ENCODE data around the gene POLR2H.

Gene POLR2H

DNA sequence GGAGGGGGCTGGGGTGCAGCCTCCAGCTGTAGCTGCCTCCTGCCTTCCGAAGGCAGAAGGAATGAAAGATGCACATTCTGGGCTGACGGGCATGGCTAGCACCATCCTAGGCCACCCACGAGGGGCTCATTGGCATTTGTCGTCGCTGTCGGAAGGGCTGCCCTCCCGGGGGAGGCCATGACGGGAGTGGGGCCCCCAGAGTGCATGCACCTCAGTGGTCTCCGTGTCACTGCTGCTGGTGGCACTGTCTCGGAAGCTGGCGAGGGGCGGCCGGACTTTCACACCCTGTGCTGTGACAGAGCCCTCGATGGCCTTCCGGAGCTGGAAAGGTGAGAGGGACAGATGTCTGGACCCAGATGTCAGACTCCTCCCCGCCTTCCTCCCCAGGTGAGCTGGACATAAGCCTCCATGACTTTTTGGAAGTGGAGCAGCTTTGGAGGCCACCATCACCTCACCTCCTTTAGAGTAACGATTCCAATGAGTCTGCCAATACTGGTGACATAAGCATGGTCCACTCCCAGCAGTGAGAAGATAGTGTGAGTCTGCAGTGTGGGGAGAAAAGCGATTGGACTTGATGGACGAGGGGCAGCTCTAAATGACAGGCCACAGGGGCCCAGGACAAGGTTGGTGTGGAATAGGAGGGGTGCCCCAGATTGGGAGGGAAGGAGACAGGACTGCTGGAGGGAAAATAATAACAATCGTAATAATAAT, 14.9 kb upstream of the POLR2H start:
- no peaks in the 10 kb centered on the region for H3K9me3 ChIP-seq (ENCODE audit: insufficient read depth, low read length, severe bottlenecking)
- no peak overlapping the region for H3K4me2 ChIP-seq (ENCODE audit: insufficient read depth, low read length)
- no peaks in the 10 kb centered on the region for H3K4me1 ChIP-seq (ENCODE audit: insufficient read depth, low read length)
- H3K27ac ChIP-seq (ENCODE audit: low read length), result no peak overlapping the region
- no peak overlapping the region for H3K4me3 ChIP-seq (ENCODE audit: low read depth in 1 of 2, low read length in 2 of 2)
- TF ChIP-seq CTCF (IDR thresholded peaks at IDR 0.05; ENCODE audit: borderline replicate concordance, extremely low read depth, low read length, poor library complexity, severe bottlenecking), result no peak
- no peak for TF ChIP-seq EZH2 (IDR thresholded peaks at IDR 0.05; ENCODE audit: borderline replicate concordance, low read depth, low read length, severe bottlenecking)
- no peak overlapping the region for H2AFZ ChIP-seq (ENCODE audit: low read depth, low read length)
- H4K20me1 ChIP-seq (ENCODE audit: insufficient read depth, low read length), result no peaks in the 10 kb centered on the region
- no peak overlapping the region for H3K9ac ChIP-seq (ENCODE audit: low read depth, low read length)
- DNase-seq (no peak), ATAC-seq (ENCODE audit: insufficient read depth, low read depth) (no peak)
- no peaks in the 10 kb centered on the region for H3K79me2 ChIP-seq (ENCODE audit: insufficient read depth, low read length)
- no peaks in the 10 kb centered on the region for H3K27me3 ChIP-seq (ENCODE audit: insufficient read depth, low read length, poor library complexity)
- peaks cover 3% of the 10 kb centered on the region for H3K36me3 ChIP-seq (ENCODE audit: insufficient read depth, low read length)

GRCh38 chr3:184347321-184348056, 14.0 kb upstream of the POLR2H start:
- Histone ChIP-seq H3K27me3 (ENCODE audit: insufficient read depth, low read length, poor library complexity) (no peaks in the 10 kb centered on the region), H3K4me3 (ENCODE audit: low read depth in 1 of 2, low read length in 2 of 2) (no peak overlapping the region), H3K36me3 (ENCODE audit: insufficient read depth, low read length) (peaks cover 3% of the 10 kb centered on the region), H3K79me2 (ENCODE audit: insufficient read depth, low read length) (no peaks in the 10 kb centered on the region), H3K4me2 (ENCODE audit: insufficient read depth, low read length) (no peak overlapping the region), H2AFZ (ENCODE audit: low read depth, low read length) (no peak overlapping the region), H4K20me1 (ENCODE audit: insufficient read depth, low read length) (no peaks in the 10 kb centered on the region), H3K4me1 (ENCODE audit: insufficient read depth, low read length) (no peaks in the 10 kb centered on the region), H3K9me3 (ENCODE audit: insufficient read depth, low read length, severe bottlenecking) (no peaks in the 10 kb centered on the region), H3K9ac (ENCODE audit: low read depth, low read length) (no peak overlapping the region), H3K27ac (ENCODE audit: low read length) (no peak overlapping the region)
- no peak for TF ChIP-seq CTCF (IDR thresholded peaks at IDR 0.05; ENCODE audit: borderline replicate concordance, extremely low read depth, low read length, poor library complexity, severe bottlenecking)
- no peak for TF ChIP-seq EZH2 (IDR thresholded peaks at IDR 0.05; ENCODE audit: borderline replicate concordance, low read depth, low read length, severe bottlenecking)
- DNase-seq (no peak), ATAC-seq (ENCODE audit: insufficient read depth, low read depth) (no peak)

DNA sequence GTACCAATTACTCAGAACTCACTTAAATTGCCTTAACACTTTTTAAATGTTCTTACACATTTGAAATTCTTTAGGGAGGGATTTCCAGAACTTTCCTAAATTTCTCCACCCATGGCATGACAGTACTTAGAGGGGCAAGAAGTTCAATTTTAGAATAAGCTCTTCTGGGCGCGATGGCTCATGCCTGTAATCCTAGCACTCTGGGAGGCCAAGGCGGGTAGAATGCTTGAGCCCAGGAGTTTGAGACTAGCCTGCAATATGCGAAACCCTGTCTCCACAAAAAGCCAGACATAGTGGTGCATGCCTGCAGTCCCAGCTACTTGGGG, 13.5 kb upstream of the POLR2H start:
- Histone ChIP-seq H2AFZ (ENCODE audit: low read depth, low read length) (no peak overlapping the region), H3K79me2 (ENCODE audit: insufficient read depth, low read length) (no peaks in the 10 kb centered on the region), H3K9ac (ENCODE audit: low read depth, low read length) (no peak overlapping the region), H4K20me1 (ENCODE audit: insufficient read depth, low read length) (no peaks in the 10 kb centered on the region), H3K9me3 (ENCODE audit: insufficient read depth, low read length, severe bottlenecking) (no peaks in the 10 kb centered on the region), H3K36me3 (ENCODE audit: insufficient read depth, low read length) (peaks cover 3% of the 10 kb centered on the region; the same call in 1 of the 2 replicates), H3K4me2 (ENCODE audit: insufficient read depth, low read length) (no peak overlapping the region), H3K27me3 (ENCODE audit: insufficient read depth, low read length, poor library complexity) (no peaks in the 10 kb centered on the region), H3K4me3 (ENCODE audit: low read depth in 1 of 2, low read length in 2 of 2) (no peak overlapping the region), H3K4me1 (ENCODE audit: insufficient read depth, low read length) (no peaks in the 10 kb centered on the region), H3K27ac (ENCODE audit: low read length) (no peak overlapping the region)
- ATAC-seq (ENCODE audit: insufficient read depth, low read depth) (no peak), DNase-seq (no peak)
- no peak for TF ChIP-seq EZH2 (IDR thresholded peaks at IDR 0.05; ENCODE audit: borderline replicate concordance, low read depth, low read length, severe bottlenecking)
- TF ChIP-seq CTCF (IDR thresholded peaks at IDR 0.05; ENCODE audit: borderline replicate concordance, extremely low read depth, low read length, poor library complexity, severe bottlenecking), result no peak

All from DND-41 (cell line).